T-helper 9 cell (primary cell): ENCODE results near the gene WDR81.
A peak's percentile ranks its signal among the peaks of the same experiment; 100 is the strongest.
"Not testable (repeated sequence)": the region's sequence is repeated elsewhere in the genome, so short reads cannot be mapped to it uniquely, and the experiment has no call there.

ENCODE experiments used
- DNase-seq: peaks from one replicate; pipeline ENCODE4 v3.0.0-alpha.2; 2020

Gene WDR81

DNA sequence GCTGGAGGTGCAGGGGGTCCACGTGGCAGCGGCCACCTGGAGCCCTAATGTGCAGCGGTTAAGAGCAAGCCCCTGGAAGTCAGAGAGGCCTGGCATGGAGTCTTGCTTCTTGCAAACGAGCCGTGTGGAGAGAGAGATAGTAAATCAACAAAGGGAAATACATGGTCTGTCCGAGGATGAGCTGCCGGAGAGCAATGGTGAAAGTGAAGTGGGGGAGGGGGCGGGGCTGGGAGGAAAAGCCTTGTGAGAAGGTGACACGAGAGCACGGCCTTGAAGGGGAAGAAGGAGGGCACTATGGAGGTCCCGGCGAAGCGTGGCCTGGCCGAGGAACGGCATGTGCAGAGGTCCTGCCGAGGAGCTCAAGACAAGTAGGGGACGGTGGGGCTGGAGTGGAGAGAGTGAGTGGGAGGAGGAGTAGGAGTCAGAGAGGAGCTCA lies 31.3 kb downstream of the WDR81 start:
- no peak for DNase-seq

DNA sequence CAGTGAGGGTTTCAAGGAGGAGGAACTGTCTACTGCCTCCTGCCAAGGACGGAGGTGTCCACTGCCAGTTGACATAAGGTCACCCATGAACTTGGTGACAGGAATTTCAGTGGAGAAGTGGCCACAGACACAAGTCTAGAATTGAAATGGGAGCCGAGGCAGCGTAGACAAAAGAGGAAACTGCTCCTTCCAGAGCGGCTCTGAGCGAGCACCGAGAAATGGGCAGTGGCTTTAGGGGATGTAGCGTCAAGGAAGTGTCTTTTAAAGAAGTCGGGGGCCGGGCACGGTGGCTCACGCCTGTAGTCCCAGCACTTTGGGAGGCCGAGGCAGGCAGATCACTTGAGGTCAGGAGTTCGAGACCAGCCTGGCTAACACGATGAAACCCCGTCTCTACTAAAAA lies 34.3 kb downstream of the WDR81 start:
- DNase-seq, result no peak

DNA sequence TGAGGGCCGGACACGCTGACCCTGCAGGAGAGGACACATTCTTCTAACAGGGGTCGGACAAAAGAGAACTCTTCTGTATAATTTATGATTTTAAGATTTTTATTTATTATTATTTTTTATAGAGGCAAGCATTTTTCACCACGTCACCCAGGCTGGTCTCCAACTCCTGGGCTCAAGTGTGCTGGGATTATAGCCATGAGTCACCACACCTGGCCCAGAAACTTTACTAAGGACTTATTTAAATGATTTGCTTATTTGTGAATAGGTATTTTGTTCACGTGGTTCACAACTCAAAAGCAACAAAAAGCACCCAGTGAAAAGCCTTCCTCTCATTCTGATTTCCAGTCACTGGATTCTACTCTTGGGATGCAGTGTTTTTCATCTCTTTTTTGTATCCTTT lies 35.0 kb downstream of the WDR81 start:
- DNase-seq, result no peak

DNA sequence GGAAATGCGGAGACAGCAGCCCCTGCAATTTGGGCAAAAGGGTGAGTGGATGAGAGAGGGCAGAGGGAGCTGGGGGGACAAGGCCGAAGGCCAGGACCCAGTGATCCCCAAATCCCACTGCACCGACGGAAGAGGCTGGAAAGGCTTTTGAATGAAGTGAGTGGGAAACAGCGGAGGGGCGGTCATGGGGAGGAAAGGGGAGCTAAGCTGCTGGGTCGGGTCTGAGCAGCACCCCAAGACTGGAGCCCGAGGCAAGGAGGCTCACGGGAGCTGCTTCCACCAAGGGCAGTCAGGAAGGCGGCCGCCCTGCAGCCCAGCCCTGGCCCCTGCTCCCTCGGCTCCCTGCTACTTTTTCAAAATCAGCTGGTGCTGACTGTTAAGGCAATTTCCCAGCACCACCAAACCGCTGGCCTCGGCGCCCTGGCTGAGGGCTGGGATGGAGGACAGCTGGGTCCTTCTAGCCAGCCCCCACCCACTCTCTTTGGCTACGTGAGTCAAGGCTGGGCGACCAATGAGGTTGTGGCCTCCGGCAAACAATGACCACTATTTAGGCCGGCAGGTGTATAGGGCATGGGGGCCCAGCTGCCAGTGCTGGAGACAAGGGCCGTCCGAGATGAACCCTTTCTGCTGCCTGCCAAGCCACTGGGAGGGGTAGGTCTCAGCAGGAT lies 37.9 kb downstream of the WDR81 start:
- no peak for DNase-seq

DNA sequence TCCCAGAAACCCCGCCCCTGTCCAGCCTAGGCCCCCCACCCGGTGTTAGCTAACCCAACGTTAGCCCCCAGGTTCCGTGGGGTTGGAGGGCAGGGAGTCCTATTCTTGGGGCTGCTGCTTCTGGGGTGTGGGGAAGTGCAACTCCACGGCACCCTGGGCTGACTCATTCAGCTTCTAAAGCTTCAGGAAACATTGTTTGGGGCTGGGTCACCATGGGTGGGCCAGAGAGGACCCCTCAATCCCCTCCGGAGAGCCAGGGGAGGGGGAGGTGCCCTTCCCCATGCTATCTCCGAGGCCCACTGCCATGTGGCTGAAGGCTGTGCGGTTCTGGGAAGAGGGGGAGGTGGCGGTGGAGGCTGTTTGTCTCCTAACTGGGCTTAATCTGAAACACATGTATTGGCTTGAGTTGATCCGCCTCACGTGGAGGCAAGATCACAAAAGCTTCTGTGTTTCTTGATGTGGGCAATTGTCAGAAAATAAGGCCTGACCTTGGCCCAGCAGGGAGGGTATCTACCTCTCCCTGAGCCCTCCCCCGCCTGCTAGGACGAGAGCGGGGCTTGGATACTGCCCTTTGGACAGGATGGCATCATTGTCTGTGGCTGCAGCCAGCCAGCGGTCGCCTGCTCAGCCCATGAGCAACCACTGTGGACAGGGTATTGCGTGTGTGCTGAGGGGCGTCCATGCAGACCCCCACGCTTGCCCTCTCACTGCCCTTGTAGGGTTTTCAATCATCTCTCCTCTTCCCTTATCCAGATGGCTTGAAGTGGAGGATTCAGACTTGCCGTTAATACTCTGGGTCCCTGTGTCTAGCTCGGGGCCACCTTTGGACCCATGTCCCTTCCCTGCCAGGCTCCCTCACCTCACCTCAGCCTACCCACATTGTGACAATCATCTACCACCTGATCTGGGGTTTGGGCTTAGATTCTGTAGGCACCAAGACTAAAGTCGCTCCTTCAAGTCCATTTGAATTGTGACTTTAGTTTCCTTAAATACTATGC lies 38.7 kb downstream of the WDR81 start:
- DNase-seq, result no peak

DNA sequence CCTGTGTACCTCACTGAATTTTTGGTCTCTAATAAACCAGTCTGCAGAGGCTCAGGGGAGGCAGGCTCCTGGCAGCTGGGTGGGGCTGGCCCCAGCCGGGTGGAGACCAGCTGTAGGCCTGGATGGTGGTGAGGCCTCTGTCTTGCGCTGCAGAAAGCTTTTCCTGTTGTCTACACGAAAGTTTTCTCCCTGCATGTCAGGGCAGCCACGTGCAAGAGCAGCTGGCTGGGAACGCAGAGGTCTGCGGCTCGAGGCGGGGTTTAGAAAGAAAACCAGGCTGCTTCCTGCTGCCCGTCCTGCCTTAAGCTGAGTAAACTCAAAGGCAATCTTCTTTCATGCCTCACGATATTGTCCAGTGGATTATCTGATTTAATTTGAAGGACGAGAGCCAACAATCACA lies 39.8 kb downstream of the WDR81 start:
- DNase-seq, result peak; percentile 12

DNA sequence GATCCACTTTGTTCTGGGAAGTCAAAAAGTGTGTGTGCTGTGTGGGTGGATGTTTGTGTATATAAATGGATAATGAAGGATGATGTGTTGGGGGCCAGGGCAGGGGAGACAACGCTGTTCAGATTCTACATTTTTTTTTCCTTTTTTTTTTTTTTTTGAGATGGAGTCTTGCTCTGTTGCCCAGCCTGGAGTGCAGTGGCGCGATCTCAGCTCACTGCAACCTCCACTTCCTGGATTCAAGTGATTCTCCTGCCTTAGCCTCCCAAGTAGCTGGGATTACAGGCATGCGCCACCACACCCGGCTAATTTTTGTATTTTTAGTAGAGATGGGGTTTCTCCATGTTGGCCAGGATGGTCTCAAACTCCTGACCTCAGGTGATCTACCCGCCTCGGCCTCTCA lies 40.2 kb downstream of the WDR81 start:
- DNase-seq, result not testable (repeated sequence)

DNA sequence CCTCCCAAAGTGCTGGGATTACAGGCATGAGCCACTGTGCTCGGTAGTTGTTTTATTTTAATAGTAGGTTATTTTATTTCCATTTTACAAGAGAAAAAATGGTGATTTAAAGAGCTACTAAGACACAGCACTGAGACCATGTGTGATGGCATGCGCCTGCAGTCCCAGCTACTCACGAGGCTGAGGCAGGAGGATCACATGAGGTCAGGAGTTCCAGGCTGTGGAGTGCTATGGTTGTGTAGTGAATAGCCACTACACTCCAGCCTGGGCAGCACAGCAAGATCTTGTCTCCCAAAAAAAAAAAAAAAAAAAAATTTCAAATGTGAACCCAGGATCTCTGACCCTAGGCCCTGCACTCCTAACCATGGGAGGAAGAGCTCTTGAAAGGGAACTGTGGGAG lies 41.1 kb downstream of the WDR81 start:
- DNase-seq, result no peak

DNA sequence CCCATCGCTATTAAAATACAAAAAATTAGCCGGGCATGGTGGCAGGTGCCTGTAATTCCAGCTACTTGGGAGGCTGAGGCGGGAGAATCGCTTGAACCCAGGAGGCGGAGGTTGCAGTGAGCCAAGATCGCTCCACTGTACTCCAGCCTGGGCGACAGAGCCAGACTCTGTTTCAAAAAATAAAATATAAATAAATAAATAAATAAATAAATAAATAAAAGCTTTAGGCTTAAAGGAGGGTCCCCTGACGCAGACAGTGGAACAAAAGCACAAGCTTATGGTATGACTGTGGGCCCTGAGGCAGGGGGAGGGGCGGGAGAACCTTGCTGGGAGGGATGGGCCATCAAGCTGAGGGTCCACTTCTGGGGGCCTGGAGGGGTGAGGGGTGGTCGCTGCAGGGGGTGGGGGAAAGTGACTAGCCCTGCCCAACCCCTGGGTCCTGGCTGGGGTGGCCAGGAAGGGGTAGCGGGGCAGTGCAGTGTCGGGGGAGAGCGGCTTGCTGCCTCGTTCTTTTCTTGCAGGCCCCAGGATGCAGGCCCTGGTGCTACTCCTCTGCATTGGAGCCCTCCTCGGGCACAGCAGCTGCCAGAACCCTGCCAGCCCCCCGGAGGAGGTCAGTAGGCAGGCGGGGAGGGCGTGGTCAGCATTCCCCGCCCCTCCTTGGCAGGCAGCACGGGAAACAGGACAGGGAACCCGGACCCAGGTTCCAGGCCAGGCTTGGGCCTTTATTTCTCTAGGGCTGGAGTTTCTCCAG lies 42.1 kb downstream of the WDR81 start:
- DNase-seq, result no peak

DNA sequence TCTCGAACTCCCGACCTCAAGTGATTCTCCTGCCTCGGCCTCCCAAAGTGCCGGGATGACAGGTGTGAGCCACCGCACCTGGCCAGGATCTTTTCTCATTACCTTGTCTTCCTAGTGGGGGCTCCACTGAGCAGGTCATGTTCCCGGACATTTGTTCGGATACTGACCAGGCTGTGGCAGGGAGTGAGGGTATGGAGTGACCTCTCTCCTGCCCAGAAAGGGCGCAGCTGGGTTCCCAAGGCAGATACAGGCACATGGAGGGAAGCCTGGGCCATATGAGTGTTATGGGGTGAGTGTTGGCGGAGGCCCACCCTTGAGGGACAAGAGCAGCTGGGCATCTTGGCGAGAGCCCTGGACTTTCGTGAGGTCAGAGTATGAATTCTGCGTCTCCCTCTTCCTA lies 42.9 kb downstream of the WDR81 start:
- DNase-seq, result no peak

DNA sequence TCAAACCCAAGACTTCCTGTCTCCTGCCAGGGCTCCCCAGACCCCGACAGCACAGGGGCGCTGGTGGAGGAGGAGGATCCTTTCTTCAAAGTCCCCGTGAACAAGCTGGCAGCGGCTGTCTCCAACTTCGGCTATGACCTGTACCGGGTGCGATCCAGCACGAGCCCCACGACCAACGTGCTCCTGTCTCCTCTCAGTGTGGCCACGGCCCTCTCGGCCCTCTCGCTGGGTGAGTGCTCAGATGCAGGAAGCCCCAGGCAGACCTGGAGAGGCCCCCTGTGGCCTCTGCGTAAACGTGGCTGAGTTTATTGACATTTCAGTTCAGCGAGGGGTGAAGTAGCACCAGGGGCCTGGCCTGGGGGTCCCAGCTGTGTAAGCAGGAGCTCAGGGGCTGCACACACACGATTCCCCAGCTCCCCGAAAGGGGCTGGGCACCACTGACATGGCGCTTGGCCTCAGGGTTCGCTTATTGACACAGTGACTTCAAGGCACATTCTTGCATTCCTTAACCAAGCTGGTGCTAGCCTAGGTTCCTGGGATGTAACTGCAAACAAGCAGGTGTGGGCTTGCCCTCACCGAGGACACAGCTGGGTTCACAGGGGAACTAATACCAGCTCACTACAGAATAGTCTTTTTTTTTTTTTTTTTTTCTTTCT lies 45.4 kb downstream of the WDR81 start:
- DNase-seq, result no peak

DNA sequence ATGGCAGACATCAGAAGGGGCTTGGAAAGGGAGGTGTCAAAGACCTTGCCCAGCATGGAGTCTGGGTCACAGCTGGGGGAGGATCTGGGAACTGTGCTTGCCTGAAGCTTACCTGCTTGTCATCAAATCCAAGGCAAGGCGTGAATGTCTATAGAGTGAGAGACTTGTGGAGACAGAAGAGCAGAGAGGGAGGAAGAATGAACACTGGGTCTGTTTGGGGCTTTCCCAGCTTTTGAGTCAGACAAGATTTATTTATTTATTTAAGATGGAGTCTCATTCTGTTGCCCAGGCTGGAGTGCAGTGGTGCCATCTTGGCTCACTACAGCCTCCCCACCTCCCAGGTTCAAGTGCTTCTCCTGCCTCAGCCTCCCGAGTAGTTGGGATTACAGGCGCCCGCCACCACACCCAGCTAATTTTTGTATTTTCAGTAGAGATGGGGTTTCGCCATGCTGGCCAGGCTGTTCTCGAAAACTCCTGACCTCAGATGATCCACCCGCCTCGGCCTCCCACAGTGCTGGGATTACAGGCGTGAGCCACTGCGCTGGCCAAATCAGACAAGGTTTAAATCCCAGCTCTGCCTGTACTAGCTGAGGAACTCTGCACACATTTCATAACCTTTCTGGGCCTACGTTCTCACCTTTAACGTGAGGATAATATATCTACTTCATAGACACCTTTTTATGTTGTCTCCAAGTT lies 48.6 kb downstream of the WDR81 start:
- DNase-seq, result not testable (repeated sequence)

DNA sequence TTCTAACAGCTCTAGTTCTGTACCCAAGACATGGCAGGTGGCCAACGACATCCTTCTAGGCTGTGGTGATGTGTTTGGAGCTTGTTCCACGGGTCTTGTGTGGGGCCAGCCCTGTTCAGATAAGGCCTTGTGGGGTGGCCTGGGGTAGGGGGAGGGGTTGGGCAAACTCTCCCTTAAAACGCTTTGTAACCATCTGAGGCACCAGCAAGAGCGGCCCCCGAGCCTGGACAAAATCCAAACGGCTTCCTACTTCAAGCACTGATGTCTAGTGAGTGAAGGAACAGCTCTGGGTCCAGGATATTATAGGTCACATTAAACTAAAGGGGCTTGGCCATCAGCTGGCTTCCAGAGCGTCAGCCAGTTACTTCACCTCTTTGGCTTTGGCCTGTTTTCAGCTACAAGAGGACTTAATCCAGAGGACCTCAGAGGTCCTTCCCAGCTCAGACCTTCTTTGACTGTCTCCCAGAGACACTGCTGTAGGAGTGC lies 49.2 kb downstream of the WDR81 start:
- no peak for DNase-seq

DNA sequence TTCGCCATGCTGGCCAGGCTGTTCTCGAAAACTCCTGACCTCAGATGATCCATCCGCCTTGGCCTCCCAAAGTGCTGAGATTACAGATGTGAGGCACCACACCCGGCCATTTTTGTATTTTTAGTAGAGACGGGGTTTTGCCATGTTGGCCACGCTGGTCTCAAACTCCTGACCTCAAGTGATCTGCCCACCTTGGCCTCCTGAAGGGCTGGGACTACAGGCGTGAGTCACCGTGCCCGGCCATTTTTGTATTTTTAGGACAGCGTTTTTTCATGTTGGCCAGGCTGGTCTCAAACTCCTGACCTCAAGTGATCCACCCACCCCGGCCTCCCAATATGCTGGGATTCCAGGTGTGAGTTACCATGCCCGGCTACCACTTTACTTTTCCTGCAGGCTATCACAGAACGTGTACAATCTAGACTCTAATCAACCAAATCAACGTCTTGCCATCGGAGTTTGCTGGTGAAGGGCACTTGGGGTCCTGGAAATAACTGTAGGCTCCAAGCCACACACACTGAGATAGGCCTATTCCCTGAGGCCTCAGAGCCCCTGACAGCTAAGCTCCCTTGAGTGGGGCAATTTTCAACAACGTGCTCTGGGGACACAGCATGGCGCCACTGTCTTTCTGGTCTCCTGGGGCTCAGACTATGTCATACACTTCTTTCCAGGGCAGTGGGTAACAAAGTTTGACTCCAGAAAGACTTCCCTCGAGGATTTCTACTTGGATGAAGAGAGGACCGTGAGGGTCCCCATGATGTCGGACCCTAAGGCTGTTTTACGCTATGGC lies 50.1 kb downstream of the WDR81 start:
- no peak for DNase-seq

DNA sequence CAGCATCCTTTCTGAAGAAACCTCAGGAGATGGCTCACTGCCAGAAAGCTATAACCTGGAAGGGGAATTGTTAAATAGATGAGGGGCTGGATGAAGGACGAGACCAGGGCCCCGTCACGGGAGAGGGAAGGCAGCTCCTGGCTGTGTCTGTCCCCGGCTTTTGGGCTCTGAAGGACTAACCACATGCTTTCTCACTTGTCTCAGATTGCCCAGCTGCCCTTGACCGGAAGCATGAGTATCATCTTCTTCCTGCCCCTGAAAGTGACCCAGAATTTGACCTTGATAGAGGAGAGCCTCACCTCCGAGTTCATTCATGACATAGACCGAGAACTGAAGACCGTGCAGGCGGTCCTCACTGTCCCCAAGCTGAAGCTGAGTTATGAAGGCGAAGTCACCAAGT lies 51.8 kb downstream of the WDR81 start:
- DNase-seq, result no peak

DNA sequence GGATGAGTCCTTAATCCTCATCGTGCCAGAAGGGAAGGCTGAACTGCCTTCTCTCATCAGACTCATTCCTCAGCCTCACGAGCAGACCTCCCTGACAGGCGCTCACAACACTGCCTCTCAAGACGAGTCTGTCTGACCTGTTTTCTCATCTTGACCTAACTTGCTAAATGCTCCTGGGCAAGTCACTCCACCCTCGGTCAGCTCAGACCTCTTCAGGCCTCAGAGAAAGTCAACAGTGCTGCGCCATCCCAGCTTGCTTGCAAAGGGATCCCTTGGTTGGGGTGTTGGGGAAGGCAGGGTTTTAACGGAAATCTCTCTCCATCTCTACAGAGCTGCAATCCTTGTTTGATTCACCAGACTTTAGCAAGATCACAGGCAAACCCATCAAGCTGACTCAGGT lies 52.4 kb downstream of the WDR81 start:
- no peak for DNase-seq

DNA sequence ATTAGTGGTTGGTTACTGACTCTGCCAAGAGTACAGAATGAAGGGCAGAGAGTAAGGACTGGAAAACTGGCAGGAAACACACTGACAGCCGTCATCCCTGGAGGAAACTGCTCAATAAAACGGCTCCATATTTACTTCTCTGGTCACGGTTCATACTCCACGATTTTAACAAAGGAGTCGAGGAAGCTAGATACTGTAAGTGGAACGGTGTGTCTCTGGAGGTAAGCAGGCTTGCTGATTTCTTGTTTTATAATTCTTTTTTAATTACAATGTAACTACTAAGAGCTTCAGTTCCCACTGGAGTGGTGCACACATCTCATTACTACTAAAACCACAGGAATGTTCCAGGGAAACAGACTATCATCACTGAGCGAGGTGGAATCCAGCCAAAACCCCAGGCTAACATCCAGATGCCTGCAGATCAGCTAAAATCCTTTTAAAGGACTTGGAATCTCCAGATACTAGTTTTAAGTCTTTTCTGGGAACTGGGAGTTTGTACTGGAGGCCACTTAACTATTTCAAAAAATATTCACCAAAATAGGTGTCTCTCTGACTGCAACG lies 55.1 kb downstream of the WDR81 start:
- no peak for DNase-seq

DNA sequence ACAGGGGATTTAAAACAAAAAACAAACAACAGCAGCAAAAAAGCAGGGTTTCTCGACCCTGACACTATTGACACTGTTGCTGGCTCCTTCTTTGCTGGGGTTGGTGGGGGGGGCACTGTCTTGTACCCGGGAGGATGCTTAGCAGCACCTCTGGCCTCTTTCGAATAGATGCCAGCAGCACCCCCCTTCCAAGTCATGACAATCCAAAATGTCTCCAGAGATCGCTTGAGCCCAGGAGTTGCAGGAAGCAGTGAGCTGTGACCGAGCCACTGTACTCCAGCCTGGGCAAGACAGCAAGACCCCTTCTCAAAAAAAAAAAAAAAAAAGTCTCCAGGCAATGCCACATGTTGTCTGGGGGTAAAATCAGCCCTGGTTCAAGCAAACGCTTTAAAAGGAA lies 57.7 kb downstream of the WDR81 start:
- DNase-seq, result no peak

DNA sequence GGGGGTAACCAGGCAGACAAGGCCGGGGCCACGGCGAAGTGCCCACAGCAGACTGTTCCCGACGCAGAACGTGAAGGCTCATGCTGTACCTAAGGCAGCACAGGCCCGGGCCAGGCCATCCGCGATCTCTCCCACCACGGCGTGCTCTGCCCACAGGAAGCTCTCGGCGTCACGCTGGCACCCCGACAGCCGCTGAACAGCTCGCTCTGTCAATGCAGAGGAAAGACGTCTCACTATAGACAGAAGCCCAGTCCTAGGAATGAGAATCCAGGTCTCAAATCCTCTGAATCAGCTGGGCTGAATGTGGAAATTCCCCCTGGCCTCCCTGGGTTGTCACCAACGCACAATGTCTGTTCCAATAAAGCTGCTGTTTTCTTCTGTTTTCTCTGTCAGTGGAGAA lies 58.8 kb downstream of the WDR81 start:
- DNase-seq, result no peak

DNA sequence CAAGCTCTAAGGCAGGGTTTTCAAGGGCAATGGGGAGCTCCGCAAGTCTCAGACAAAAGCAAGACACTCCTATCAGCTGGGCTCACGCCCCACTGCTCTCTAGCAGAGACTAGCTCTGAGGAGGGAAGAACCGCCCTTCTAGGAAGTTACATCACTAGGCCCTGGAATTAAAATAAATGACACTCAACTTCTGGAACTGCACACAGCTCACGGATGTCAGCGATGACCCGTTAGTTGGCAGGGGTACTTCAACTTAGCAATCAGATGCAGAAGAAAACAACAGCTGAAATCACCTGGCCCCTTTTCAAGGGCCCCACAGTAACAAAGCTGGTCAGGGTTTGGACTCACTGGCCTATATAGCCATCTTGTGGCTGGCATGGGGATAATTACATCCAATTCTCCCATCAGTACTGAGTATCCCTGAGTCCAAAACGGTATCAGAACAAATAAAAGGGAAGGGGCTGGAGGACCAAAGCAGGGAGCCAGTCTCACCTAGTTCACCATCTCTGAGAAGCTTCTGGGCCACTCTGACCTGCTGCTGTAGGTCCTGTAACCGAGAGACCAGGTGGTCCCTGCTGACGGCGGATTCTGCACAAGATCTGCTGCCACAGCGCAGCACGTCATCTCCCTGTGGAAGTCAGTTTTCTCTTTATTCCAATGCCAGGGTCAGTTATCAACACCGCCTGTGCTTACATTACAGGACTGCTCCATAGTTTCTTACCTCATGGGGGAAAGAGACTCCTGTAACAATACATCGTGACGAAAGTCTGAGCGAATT lies 59.5 kb downstream of the WDR81 start:
- DNase-seq, result no peak
